ENCODE results near the gene YWHAQ.

The YWHAQ gene

GRCh38 chr2:9663008-9663879 is 32.4 kb upstream of the YWHAQ start:
- Mint-ChIP-seq H3K4me1 (ENCODE audit: low read depth) (no peaks in the 10 kb centered on the region), H3K4me3 (no peak overlapping the region), H3K9me3 (no peaks in the 10 kb centered on the region), H3K36me3 (ENCODE audit: low read depth) (no peaks in the 10 kb centered on the region), H3K27ac (no peak overlapping the region), H3K27me3 (peaks cover 10% of the 10 kb centered on the region)
- intact Hi-C loops (cut with micrococcal nuclease) = no loop called here

GRCh38 chr2:9661261-9661660 is 30.5 kb upstream of the YWHAQ start:
- Mint-ChIP-seq H3K4me1 (ENCODE audit: low read depth) (no peaks in the 10 kb centered on the region), H3K4me3 (no peak overlapping the region), H3K27ac (no peak overlapping the region), H3K36me3 (ENCODE audit: low read depth) (no peaks in the 10 kb centered on the region), H3K9me3 (no peaks in the 10 kb centered on the region), H3K27me3 (peaks cover 8% of the 10 kb centered on the region)
- intact Hi-C loops (cut with micrococcal nuclease) = no loop called here

GRCh38 chr2:9660781-9661180 is 30.0 kb upstream of the YWHAQ start:
- Mint-ChIP-seq H3K36me3 (ENCODE audit: low read depth) (no peaks in the 10 kb centered on the region), H3K27me3 (peaks cover 8% of the 10 kb centered on the region), H3K9me3 (no peaks in the 10 kb centered on the region), H3K4me3 (no peak overlapping the region), H3K4me1 (ENCODE audit: low read depth) (no peaks in the 10 kb centered on the region), H3K27ac (no peak overlapping the region)
- intact Hi-C loops (cut with micrococcal nuclease) = no loop called here

GRCh38 chr2:9660154-9660553 is 29.4 kb upstream of the YWHAQ start:
- Mint-ChIP-seq H3K27ac (no peak overlapping the region), H3K36me3 (ENCODE audit: low read depth) (no peaks in the 10 kb centered on the region), H3K27me3 (peaks cover 8% of the 10 kb centered on the region), H3K9me3 (no peaks in the 10 kb centered on the region), H3K4me1 (ENCODE audit: low read depth) (no peaks in the 10 kb centered on the region), H3K4me3 (no peak overlapping the region)
- intact Hi-C loops (cut with micrococcal nuclease) = no loop called here

GRCh38 chr2:9658972-9659371 is 28.2 kb upstream of the YWHAQ start:
- H3K4me3 Mint-ChIP-seq = no peak overlapping the region
- no peaks in the 10 kb centered on the region for H3K36me3 Mint-ChIP-seq (ENCODE audit: low read depth)
- no peaks in the 10 kb centered on the region for H3K9me3 Mint-ChIP-seq
- H3K27me3 Mint-ChIP-seq = peaks cover 2% of the 10 kb centered on the region
- intact Hi-C loops (cut with micrococcal nuclease) = no loop called here
- no peaks in the 10 kb centered on the region for H3K4me1 Mint-ChIP-seq (ENCODE audit: low read depth)
- H3K27ac Mint-ChIP-seq = no peak overlapping the region

- Mint-ChIP-seq H3K4me1 (ENCODE audit: low read depth) (no peaks in the 10 kb centered on the region), H3K36me3 (ENCODE audit: low read depth) (no peaks in the 10 kb centered on the region), H3K4me3 (no peak overlapping the region), H3K27me3 (no peaks in the 10 kb centered on the region), H3K9me3 (no peaks in the 10 kb centered on the region), H3K27ac (no peak overlapping the region)
- intact Hi-C loops (cut with micrococcal nuclease) = no loop called here
Observed at GRCh38 chr2:9657731-9658130, 26.9 kb upstream of the YWHAQ start.

- Mint-ChIP-seq H3K4me1 (ENCODE audit: low read depth) (peaks cover 4% of the 10 kb centered on the region), H3K9me3 (no peaks in the 10 kb centered on the region), H3K4me3 (no peak overlapping the region), H3K36me3 (ENCODE audit: low read depth) (no peaks in the 10 kb centered on the region), H3K27ac (no peak overlapping the region), H3K27me3 (no peaks in the 10 kb centered on the region)
- intact Hi-C loops (cut with micrococcal nuclease) = no loop called here
Observed at GRCh38 chr2:9657083-9657482, 26.3 kb upstream of the YWHAQ start.

- Mint-ChIP-seq H3K4me3 (no peak overlapping the region), H3K27me3 (no peaks in the 10 kb centered on the region), H3K36me3 (ENCODE audit: low read depth) (no peaks in the 10 kb centered on the region), H3K27ac (no peak overlapping the region), H3K4me1 (ENCODE audit: low read depth) (peaks cover 9% of the 10 kb centered on the region), H3K9me3 (no peaks in the 10 kb centered on the region)
- intact Hi-C loops (cut with micrococcal nuclease) = no loop called here
Observed at GRCh38 chr2:9656270-9656766, 25.5 kb upstream of the YWHAQ start.

- no peaks in the 10 kb centered on the region for H3K27me3 Mint-ChIP-seq
- intact Hi-C loops (cut with micrococcal nuclease) = no loop called here
- H3K36me3 Mint-ChIP-seq (ENCODE audit: low read depth) = no peaks in the 10 kb centered on the region
- H3K4me1 Mint-ChIP-seq (ENCODE audit: low read depth) = peaks cover 9% of the 10 kb centered on the region
- H3K9me3 Mint-ChIP-seq = no peaks in the 10 kb centered on the region
- no peak overlapping the region for H3K4me3 Mint-ChIP-seq
- no peak overlapping the region for H3K27ac Mint-ChIP-seq
Observed at GRCh38 chr2:9655441-9656269, 24.9 kb upstream of the YWHAQ start.

- no peaks in the 10 kb centered on the region for H3K36me3 Mint-ChIP-seq (ENCODE audit: low read depth)
- H3K27me3 Mint-ChIP-seq = peaks cover under 1% of the 10 kb centered on the region
- H3K27ac Mint-ChIP-seq = no peak overlapping the region
- no peak overlapping the region for H3K4me3 Mint-ChIP-seq
- H3K4me1 Mint-ChIP-seq (ENCODE audit: low read depth) = peaks cover 9% of the 10 kb centered on the region
- intact Hi-C loops (cut with micrococcal nuclease) = no loop called here
- no peaks in the 10 kb centered on the region for H3K9me3 Mint-ChIP-seq
Observed at GRCh38 chr2:9654452-9655100, 23.8 kb upstream of the YWHAQ start.

GRCh38 chr2:9653485-9654271 is 22.9 kb upstream of the YWHAQ start:
- H3K27ac Mint-ChIP-seq = no peak overlapping the region
- intact Hi-C loops (cut with micrococcal nuclease) = no loop called here
- peaks cover 9% of the 10 kb centered on the region for H3K4me1 Mint-ChIP-seq (ENCODE audit: low read depth)
- H3K9me3 Mint-ChIP-seq = no peaks in the 10 kb centered on the region
- peaks cover 6% of the 10 kb centered on the region for H3K27me3 Mint-ChIP-seq
- H3K36me3 Mint-ChIP-seq (ENCODE audit: low read depth) = no peaks in the 10 kb centered on the region
- H3K4me3 Mint-ChIP-seq = no peak overlapping the region

GRCh38 chr2:9652898-9653479 is 22.2 kb upstream of the YWHAQ start:
- Mint-ChIP-seq H3K4me1 (ENCODE audit: low read depth) (peaks cover 9% of the 10 kb centered on the region), H3K9me3 (no peaks in the 10 kb centered on the region), H3K4me3 (no peak overlapping the region), H3K27ac (no peak overlapping the region), H3K27me3 (peaks cover 6% of the 10 kb centered on the region), H3K36me3 (ENCODE audit: low read depth) (no peaks in the 10 kb centered on the region)
- intact Hi-C loops (cut with micrococcal nuclease) = no loop called here

- H3K36me3 Mint-ChIP-seq (ENCODE audit: low read depth) = no peaks in the 10 kb centered on the region
- H3K4me1 Mint-ChIP-seq (ENCODE audit: low read depth) = peaks cover 9% of the 10 kb centered on the region
- peaks cover 6% of the 10 kb centered on the region for H3K27me3 Mint-ChIP-seq
- no peak overlapping the region for H3K27ac Mint-ChIP-seq
- H3K4me3 Mint-ChIP-seq = no peak overlapping the region
- intact Hi-C loops (cut with micrococcal nuclease) = no loop called here
- no peaks in the 10 kb centered on the region for H3K9me3 Mint-ChIP-seq
Observed at GRCh38 chr2:9652267-9652666, 21.5 kb upstream of the YWHAQ start.

Data from dendritic cell treated with granulocyte-macrophage colony-stimulating factor and Interleukin-4, amounts not matched to agents 40 ng/mL and 50 ng/mL, for 4 days (primary cell).